ENCODE data around the gene MYH3. TPM values are rescaled to one million over a fixed set of nuclear protein-coding genes. Genes with fewer than 3 reads are reported as not detected.

The MYH3 gene
- total RNA-seq, 1 experiment from 2014 or later, result 2.9 TPM

GRCh38 chr17:10620823-10621222 lies 36.3 kb downstream of the MYH3 start:
- H3K9ac ChIP-seq (ENCODE audit: extremely low read depth, insufficient read length, low read length), result no peak overlapping the region
- Mint-ChIP-seq H3K27ac (no peak overlapping the region), H3K27me3 (ENCODE audit: low read depth) (no peaks in the 10 kb centered on the region; the same call in 1 of the 2 replicates), H3K9me3 (no peaks in the 10 kb centered on the region; a peak in 1 of 5 replicates), H3K4me1 (peaks cover 5 to 7% of the 10 kb centered on the region in 2 experiments), H3K36me3 (ENCODE audit: insufficient read depth in 1 of 3, low read depth in 3 of 3) (no peaks in the 10 kb centered on the region; a peak in 1 of 7 replicates), H3K4me3 (no peak overlapping the region)
- no peak overlapping the region for H3K14ac ChIP-seq (ENCODE audit: insufficient read depth, low read length)
- no peak overlapping the region for H3K4me2 ChIP-seq (ENCODE audit: insufficient read depth, insufficient read length, low read length)
- H3K79me2 ChIP-seq (ENCODE audit: insufficient read depth, low read length), result no peaks in the 10 kb centered on the region
- no peak overlapping the region for H2AK5ac ChIP-seq (ENCODE audit: insufficient read length, low read length)
- H2BK5ac ChIP-seq (ENCODE audit: insufficient read length, low read length), result no peak overlapping the region
- no CpG with 5 or more reads among the region's 4 CpGs for WGBS (ENCODE audit: extremely low coverage, insufficient read length, low lambda C conversion rate)
- no peaks in the 10 kb centered on the region for H3K27me3 ChIP-seq (ENCODE audit: insufficient read depth, low read length)
- no peak overlapping the region for H4K8ac ChIP-seq (replicated peaks; ENCODE audit: insufficient read length, low read depth, low read length)
- no peak overlapping the region for H3K4ac ChIP-seq (ENCODE audit: low read depth, low read length)
- H3T11ph ChIP-seq (ENCODE audit: low read length), result no peak overlapping the region
- DNase-seq, result no peak
- no peak overlapping the region for H2BK20ac ChIP-seq (ENCODE audit: low read depth, low read length, poor library complexity, severe bottlenecking)
- no peak overlapping the region for H2AFZ ChIP-seq (ENCODE audit: low read length)
- H3K27ac ChIP-seq (ENCODE audit: insufficient read length, low read depth, low read length), result no peak overlapping the region
- H2BK15ac ChIP-seq (ENCODE audit: low read depth, low read length), result no peak overlapping the region
- H3K23ac ChIP-seq (ENCODE audit: insufficient read length, low read depth, low read length), result no peak overlapping the region
- no peaks in the 10 kb centered on the region for H3K4me1 ChIP-seq (ENCODE audit: insufficient read depth, low read length)
- H3K79me1 ChIP-seq (ENCODE audit: insufficient read depth, low read depth, low read length, poor library complexity, severe bottlenecking), result no peaks in the 10 kb centered on the region
- no peak overlapping the region for H2BK12ac ChIP-seq (ENCODE audit: insufficient read length, low read depth, low read length)
- H4K5ac ChIP-seq (ENCODE audit: insufficient read length, low read depth, low read length), result no peak overlapping the region
- no peak overlapping the region for H2BK120ac ChIP-seq (ENCODE audit: low read depth, low read length, poor library complexity, severe bottlenecking)
- H3K9me3 ChIP-seq (ENCODE audit: control insufficient read depth, low read depth, low read length), result no peaks in the 10 kb centered on the region
- H3K18ac ChIP-seq (ENCODE audit: insufficient read length, low read depth, low read length), result no peak overlapping the region
- no peaks in the 10 kb centered on the region for H4K20me1 ChIP-seq (ENCODE audit: control insufficient read depth, insufficient read depth, insufficient read length)
- no peaks in the 10 kb centered on the region for H3K23me2 ChIP-seq (ENCODE audit: insufficient read length, low read depth, low read length, poor library complexity, severe bottlenecking)
- no peak overlapping the region for H3K56ac ChIP-seq (ENCODE audit: insufficient read length, low read depth, low read length)
- H4K91ac ChIP-seq (ENCODE audit: insufficient read length, low read depth, low read length), result no peak overlapping the region
- TF ChIP-seq CTCF (conservative IDR thresholded peaks at IDR 0.05), result no peak

All from H9 (cell line).